SK-N-SH treated with all-trans-retinoic acid at 6 μM for 48 hours (cell line): ENCODE results near the gene C3orf62.

Experiments
- ATAC-seq: fragments of 200-7000 bp; cut with Tn5 transposase; 3 replicates; pipeline ENCODE4 v1.9.1; 2020; ENCODE audit warnings: mild to moderate bottlenecking, moderate library complexity
- ARNTL ChIP-seq: fragments of 450-650 bp; formaldehyde crosslinking; IDR thresholded peaks from 2 replicates; pipeline ENCODE4 v1.5.0; 2020; ENCODE audit warnings: low read depth, mild to moderate bottlenecking, moderate library complexity, borderline replicate concordance
- BACH2 ChIP-seq: fragments of 250-450 bp; sonication (Bioruptor Pico); IDR thresholded peaks from 2 replicates; pipeline ENCODE4 v1.9.0; 2021; ENCODE audit warnings: mild to moderate bottlenecking, borderline replicate concordance
- CREB5 ChIP-seq: fragments of 250-450 bp; sonication (Bioruptor Pico); IDR thresholded peaks from 2 replicates; pipeline ENCODE4 v1.5.1; 2020; ENCODE audit warnings: low read depth, mild to moderate bottlenecking, moderate library complexity
- CSDC2 ChIP-seq: fragments of 250-450 bp; sonication (Bioruptor Pico); IDR thresholded peaks from 2 replicates; pipeline ENCODE4 v1.5.0; 2020; ENCODE audit warnings: mild to moderate bottlenecking, moderate library complexity
- CSRNP3 ChIP-seq: fragments of 250-450 bp; sonication (Bioruptor Pico); IDR thresholded peaks from 2 replicates; pipeline ENCODE4 v1.5.1; 2021; ENCODE audit warnings: mild to moderate bottlenecking, moderate library complexity
- ESRRG ChIP-seq: fragments of 250-450 bp; sonication (Bioruptor Pico); IDR thresholded peaks from 2 replicates; pipeline ENCODE4 v1.6.1; 2021; ENCODE audit warnings: mild to moderate bottlenecking
- OSR1 ChIP-seq: fragments of 250-450 bp; sonication (Bioruptor Pico); IDR thresholded peaks from 2 replicates; pipeline ENCODE4 v1.8.0; 2022; ENCODE audit warnings: moderate library complexity, mild to moderate bottlenecking, inconsistent platforms
- PATZ1 ChIP-seq: fragments of 250-450 bp; sonication (Bioruptor Pico); IDR thresholded peaks from 2 replicates; pipeline ENCODE4 v1.8.0; 2020; ENCODE audit warnings: mild to moderate bottlenecking, moderate library complexity, borderline replicate concordance
- POU6F1 ChIP-seq: fragments of 250-450 bp; sonication (Bioruptor Pico); IDR thresholded peaks from 2 replicates; pipeline ENCODE4 v1.8.0; 2021; ENCODE audit warnings: low read depth, mild to moderate bottlenecking, moderate library complexity, borderline replicate concordance
- PPARA ChIP-seq: fragments of 250-450 bp; sonication (Bioruptor Pico); IDR thresholded peaks from 2 replicates; pipeline ENCODE4 v1.5.0; 2020; ENCODE audit warnings: mild to moderate bottlenecking, borderline replicate concordance
- RARB ChIP-seq: fragments of 250-450 bp; sonication (Bioruptor Pico); IDR thresholded peaks from 2 replicates; pipeline ENCODE4 v1.8.0; 2021; ENCODE audit warnings: mild to moderate bottlenecking, moderate library complexity
- SNAI2 ChIP-seq: fragments of 250-450 bp; sonication (Bioruptor Pico); IDR thresholded peaks from 2 replicates; pipeline ENCODE4 v1.5.0; 2020; ENCODE audit warnings: mild to moderate bottlenecking, moderate library complexity
- TCF4 ChIP-seq: fragments of 250-450 bp; sonication (Bioruptor Pico); IDR thresholded peaks from 2 replicates; pipeline ENCODE4 v1.8.0; 2021; ENCODE audit warnings: mild to moderate bottlenecking, moderate library complexity, borderline replicate concordance
- TOX ChIP-seq: fragments of 250-450 bp; sonication (Bioruptor Pico); IDR thresholded peaks from 2 replicates; pipeline ENCODE4 v1.8.0; 2021; ENCODE audit warnings: mild to moderate bottlenecking, moderate library complexity, borderline replicate concordance
- TSHZ2 ChIP-seq: fragments of 250-450 bp; sonication (Bioruptor Pico); IDR thresholded peaks from 2 replicates; pipeline ENCODE4 v1.5.0; 2020; ENCODE audit warnings: mild to moderate bottlenecking, moderate library complexity
- ZC3H10 ChIP-seq: fragments of 250-450 bp; sonication (Bioruptor Pico); IDR thresholded peaks from 2 replicates; pipeline ENCODE4 v1.5.1; 2021; ENCODE audit warnings: mild to moderate bottlenecking, moderate library complexity
- ZFP3 ChIP-seq: fragments of 250-450 bp; sonication (Bioruptor Pico); IDR thresholded peaks from 2 replicates; pipeline ENCODE4 v1.5.0; 2020; ENCODE audit warnings: mild to moderate bottlenecking, moderate library complexity
- ZFP30 ChIP-seq: fragments of 450-650 bp; formaldehyde crosslinking; IDR thresholded peaks from 2 replicates; pipeline ENCODE4 v1.5.0; 2022; ENCODE audit warnings: mild to moderate bottlenecking, moderate library complexity
- ZNF70 ChIP-seq: fragments of 450-650 bp; formaldehyde crosslinking; IDR thresholded peaks from 2 replicates; pipeline ENCODE4 v1.5.0; 2020; ENCODE audit warnings: mild to moderate bottlenecking, moderate library complexity
- ZNF8 ChIP-seq: fragments of 450-650 bp; formaldehyde crosslinking; IDR thresholded peaks from 2 replicates; pipeline ENCODE4 v1.5.0; 2020; ENCODE audit warnings: mild to moderate bottlenecking, moderate library complexity

Gene C3orf62

GRCh38 chr3:49296781-49297411, 19.9 kb upstream of the C3orf62 start (continued):
- TF ChIP-seq CSRNP3 = no peak

GRCh38 chr3:49295489-49296058, 18.5 kb upstream of the C3orf62 start:
- TF ChIP-seq TCF4 (CRISPR knock-in tag) (peak; percentile 25; the same call in 1 of the 2 replicates), ZC3H10 (CRISPR knock-in tag) (no peak)
- TF ChIP-seq, all 23 proteins: peak for 1
- ATAC-seq = peak; percentile 54

- ATAC-seq = no peak
- no peak for TF ChIP-seq CREB5 (CRISPR knock-in tag)
- TF ChIP-seq PPARA = no peak
- TF ChIP-seq ZNF70 (CRISPR knock-in tag) = no peak
- no peak for TF ChIP-seq RARB (CRISPR knock-in tag)
- no peak for TF ChIP-seq TCF4 (CRISPR knock-in tag)
- TF ChIP-seq PATZ1 = no peak
- TF ChIP-seq TOX (CRISPR knock-in tag) = no peak
- no peak for TF ChIP-seq ZNF8 (CRISPR knock-in tag)
- TF ChIP-seq ARNTL = no peak
- TF ChIP-seq POU6F1 (CRISPR knock-in tag) = no peak
- no peak for TF ChIP-seq SNAI2 (CRISPR knock-in tag)
These were observed 17.3 kb upstream of the C3orf62 start for GRCh38 chr3:49294343-49294742.

- no peak for ATAC-seq
- no peak for TF ChIP-seq ZNF70 (CRISPR knock-in tag)
- no peak for TF ChIP-seq ZFP30 (CRISPR knock-in tag)
- TF ChIP-seq BACH2 (CRISPR knock-in tag) = no peak
- no peak for TF ChIP-seq PPARA
- no peak for TF ChIP-seq OSR1 (CRISPR knock-in tag)
- no peak for TF ChIP-seq PATZ1
- TF ChIP-seq TOX (CRISPR knock-in tag) = no peak
- no peak for TF ChIP-seq ZNF8 (CRISPR knock-in tag)
- no peak for TF ChIP-seq ZFP3 (CRISPR knock-in tag)
- no peak for TF ChIP-seq ESRRG
- TF ChIP-seq TCF4 (CRISPR knock-in tag) = no peak
- no peak for TF ChIP-seq CSDC2 (CRISPR knock-in tag)
- no peak for TF ChIP-seq CSRNP3
- TF ChIP-seq TSHZ2 (CRISPR knock-in tag) = no peak
- TF ChIP-seq CREB5 (CRISPR knock-in tag) = no peak
- TF ChIP-seq ARNTL = no peak
These were observed 7.0 kb upstream of the C3orf62 start for GRCh38 chr3:49283997-49284396.
